Left lung (tissue), 14 donors: Measurements from ENCODE around the gene PPP4R3A. TPM values are rescaled to one million over a fixed set of nuclear protein-coding genes. Genes with fewer than 3 reads are reported as not detected.

ENCODE experiments used
- ATAC-seq: fragments of 200-7000 bp; cut with Tn5 transposase; one replicate; pipeline ENCODE4 v1.9.1; 2020; ENCODE audit warnings: moderate library complexity
- DNase-seq, 4 donors: peaks; one replicate each; pipeline ENCODE4 v3.0.0-alpha.2; 2013 to 2020
- H3K27ac ChIP-seq, 2 donors: fragments of 200-600 bp; sonication (generic) in 1 of 2; one replicate each; pipeline versions ENCODE4 v1.5.0 to v1.8.0; 2020 to 2021
- H3K27me3 ChIP-seq, 2 donors: fragments of 200-600 bp; sonication (generic) in 1 of 2; one replicate each; pipeline versions ENCODE4 v1.5.0 to v1.8.0; 2020 to 2021
- H3K36me3 ChIP-seq, 2 donors: fragments of 200-600 bp; sonication (generic) in 1 of 2; one replicate each; pipeline versions ENCODE4 v1.5.0 to v1.8.0; 2020 to 2021
- H3K4me1 ChIP-seq, 2 donors: fragments of 200-600 bp; one replicate each; pipeline ENCODE4 v1.8.0; 2021
- H3K4me3 ChIP-seq, 2 donors: fragments of 200-600 bp; sonication (generic) in 1 of 2; one replicate each; pipeline versions ENCODE4 v1.5.0 to v1.8.0; 2020 to 2021; ENCODE audit warnings: mild to moderate bottlenecking in 1 of 2
- H3K9me3 ChIP-seq, 2 donors: fragments of 200-600 bp; sonication (generic) in 1 of 2; one replicate each; pipeline versions ENCODE4 v1.5.0 to v1.8.0; 2020 to 2021
- CTCF ChIP-seq, 2 donors: fragments of 200-600 bp; sonication (generic) in 1 of 2; IDR thresholded peaks; one replicate each; pipeline versions ENCODE4 v1.5.0 to v1.8.0; 2021; ENCODE audit warnings: antibody characterized with exemption in 2 of 2
- intact Hi-C, 2 donors: fragments of 100-400 bp; cut with DNase I; formaldehyde crosslinking; loops; one replicate each; pipeline versions ENCODE4 v1.11.2 to v1.14.2; 2022
- long read RNA-seq, 12 donors: library from polyadenylated mRNA in 2 of 12; unstranded in 2 of 12; transcript quantifications; one replicate each; pipeline ENCODE4 v2.0.0 and lab custom pipeline, GENCODE V29; 2019 to 2026
- polyA plus RNA-seq, 6 donors: library from polyadenylated mRNA; unstranded; fragments of 120-200 nt; gene quantifications; one replicate each; pipeline ENCODE4 v1.2.1, GENCODE V29; 2013; ENCODE audit not compliant: insufficient read length in 6 of 6
- total RNA-seq, 2 donors: library from RNA; stranded (reverse); fragmentation: NEBNext Ultra II Directional; extraction: Animal tissue kit (Norgen Biotek cat#: 25700); gene quantifications; one replicate each; pipeline ENCODE4 v1.2.1, GENCODE V29; 2021
- donor health status: DM: no; HTN: yes; CAD: no.
- donor health status: DM: no; HTN: no; CAD: no.

The PPP4R3A gene
- total RNA-seq (10 to 100 TPM; 68.8 to 76.2 TPM), polyA plus RNA-seq (100 to 1,000 TPM; 108 to 125 (median 114) TPM)
- long read RNA-seq, donor 1, full-length matches to known transcripts = 7 of 21 reads
- long read RNA-seq, donor 1, partial matches to known transcripts = 14 of 21 reads
- long read RNA-seq, donor 1, other reads (novel, unspliced or antisense) = 0 of 21 reads
- long read RNA-seq, donor 2, full-length matches to known transcripts = 6 of 12 reads
- long read RNA-seq, donor 2, partial matches to known transcripts = 6 of 12 reads
- long read RNA-seq, donor 2, other reads (novel, unspliced or antisense) = 0 of 12 reads
- long read RNA-seq, donor 3, full-length matches to known transcripts = 5 of 5 reads
- long read RNA-seq, donor 3, partial matches to known transcripts = 0 of 5 reads
- long read RNA-seq, donor 3, other reads (novel, unspliced or antisense) = 0 of 5 reads
- long read RNA-seq, donor 4, partial matches to known transcripts = 1 of 5 reads
- long read RNA-seq, donor 4, other reads (novel, unspliced or antisense) = 4 of 5 reads
- long read RNA-seq, donor 5, full-length matches to known transcripts = 1 of 7 reads
- long read RNA-seq, donor 5, partial matches to known transcripts = 6 of 7 reads
- long read RNA-seq, donor 5, other reads (novel, unspliced or antisense) = 0 of 7 reads
- long read RNA-seq, donor 6, partial matches to known transcripts = 0 of 1 reads
- long read RNA-seq, donor 6, other reads (novel, unspliced or antisense) = 0 of 1 reads
- long read RNA-seq, donor 7 = 0 reads
- long read RNA-seq, donor 8, full-length matches to known transcripts = 7 of 13 reads
- long read RNA-seq, donor 8, partial matches to known transcripts = 6 of 13 reads
- long read RNA-seq, donor 8, other reads (novel, unspliced or antisense) = 0 of 13 reads
- long read RNA-seq, donor 9 = 0 reads
- long read RNA-seq, donor 10, partial matches to known transcripts = 0 of 1 reads
- long read RNA-seq, donor 10, other reads (novel, unspliced or antisense) = 0 of 1 reads
- long read RNA-seq, donor 11 = 0 reads
- long read RNA-seq, donor 12, full-length matches to known transcripts = 3 of 3 reads
- long read RNA-seq, donor 12, partial matches to known transcripts = 0 of 3 reads
- long read RNA-seq, donor 12, other reads (novel, unspliced or antisense) = 0 of 3 reads

- H3K27ac ChIP-seq = peak within 1 kb of the TSS; percentile 98 to 99
- H3K4me3 ChIP-seq = peak within 1 kb of the TSS; percentile 74 to 94
- H3K9me3 ChIP-seq = no peaks in the 10 kb centered on the region
- H3K36me3 ChIP-seq = peaks cover 0 to 8% of the 10 kb centered on the region in 2 donors
- intact Hi-C loops = no loop called here
- DNase-seq (peak; percentile 96 to 98 (median 97)), ATAC-seq (peak; percentile 95)
- TF ChIP-seq CTCF (IDR thresholded peaks at IDR 0.05) = no peak
- peaks cover 0 to 32% of the 10 kb centered on the region in 2 donors for H3K4me1 ChIP-seq
- no peaks in the 10 kb centered on the region for H3K27me3 ChIP-seq
Measured at GRCh38 chr14:91510171-91511042, at the start of gene PPP4R3A. Gene PPP4R3A (minus strand): TSS chr14:91510310. CDS start chr14:91509647, 663 bp downstream.

GRCh38 chr14:91555531-91555930 lies 45.4 kb upstream of the PPP4R3A start:
- H3K9me3 ChIP-seq = peaks cover 0 to 4% of the 10 kb centered on the region in 2 donors
- ATAC-seq (no peak), DNase-seq (no peak)
- H3K4me1 ChIP-seq = no peaks in the 10 kb centered on the region
- TF ChIP-seq CTCF (IDR thresholded peaks at IDR 0.05) = no peak
- no peak overlapping the region for H3K4me3 ChIP-seq
- no peaks in the 10 kb centered on the region for H3K36me3 ChIP-seq
- no peak overlapping the region for H3K27ac ChIP-seq
- intact Hi-C loops = no loop called here
- peaks cover 0 to 7% of the 10 kb centered on the region in 2 donors for H3K27me3 ChIP-seq

GRCh38 chr14:91554535-91555332 lies 44.6 kb upstream of the PPP4R3A start:
- no peak for ATAC-seq
- Histone ChIP-seq H3K27me3 (peaks cover 0 to 7% of the 10 kb centered on the region in 2 donors), H3K4me1 (no peaks in the 10 kb centered on the region), H3K36me3 (no peaks in the 10 kb centered on the region), H3K4me3 (no peak overlapping the region), H3K27ac (no peak overlapping the region), H3K9me3 (peaks cover 0 to 4% of the 10 kb centered on the region in 2 donors)
- no peak for TF ChIP-seq CTCF (IDR thresholded peaks at IDR 0.05)
- intact Hi-C loops = no loop called here
- no peak for DNase-seq

- intact Hi-C loops = no loop called here
- no peak for DNase-seq
- no peaks in the 10 kb centered on the region for H3K36me3 ChIP-seq
Measured at GRCh38 chr14:91548108-91548507, 38.0 kb upstream of the PPP4R3A start.

More at GRCh38 chr14:91548108-91548507, 38.0 kb upstream of the PPP4R3A start:
- no peak for TF ChIP-seq CTCF (IDR thresholded peaks at IDR 0.05)
- H3K4me1 ChIP-seq = no peaks in the 10 kb centered on the region
- H3K9me3 ChIP-seq = no peaks in the 10 kb centered on the region
- H3K27me3 ChIP-seq = no peaks in the 10 kb centered on the region
- no peak overlapping the region for H3K27ac ChIP-seq
- no peak for ATAC-seq
- no peak overlapping the region for H3K4me3 ChIP-seq
